Activated CD4-positive, alpha-beta T cell treated with anti-CD3 and anti-CD28 coated beads, Interleukin-2, amount 10 ng/mL, durations not matched to agents 24 days and 14 days (primary cell): Measurements from ENCODE around the gene KCNK16. TPM values are rescaled to one million over a fixed set of nuclear protein-coding genes. Genes with fewer than 3 reads are reported as not detected.

Source experiments
- DNase-seq: peaks from one replicate; pipeline ENCODE4 v3.0.0; 2022
- H3K27ac Mint-ChIP-seq: one replicate; pipeline ENCODE4 v1.8.0; 2022; ENCODE audit warnings: mild to moderate bottlenecking, mixed read lengths
- H3K27me3 Mint-ChIP-seq: one replicate; pipeline ENCODE4 v1.8.0; 2022; ENCODE audit warnings: mixed read lengths
- H3K36me3 Mint-ChIP-seq: one replicate; pipeline ENCODE4 v1.8.0; 2022; ENCODE audit warnings: low read depth, mild to moderate bottlenecking, mixed read lengths
- H3K4me1 Mint-ChIP-seq: one replicate; pipeline ENCODE4 v1.8.0; 2021; ENCODE audit warnings: mixed read lengths
- H3K4me3 Mint-ChIP-seq: one replicate; pipeline ENCODE4 v1.8.0; 2022; ENCODE audit warnings: mild to moderate bottlenecking, moderate library complexity, mixed read lengths
- H3K9me3 Mint-ChIP-seq: one replicate; pipeline ENCODE4 v1.8.0; 2021; ENCODE audit warnings: mixed read lengths
- intact Hi-C: fragments of 100-400 bp; cut with micrococcal nuclease; formaldehyde crosslinking; loops from one replicate; pipeline ENCODE4 v1.15.1; 2023
- total RNA-seq: library from RNA; stranded (reverse); gene quantifications from 2 replicates; pipeline ENCODE4 v1.2.3, GENCODE V29; 2022

KCNK16 gene
- not detected in 2 replicates for total RNA-seq

- H3K4me1 Mint-ChIP-seq: no peaks in the 10 kb centered on the region
- H3K9me3 Mint-ChIP-seq: no peaks in the 10 kb centered on the region
- H3K4me3 Mint-ChIP-seq: no peak within 1 kb of the TSS
- no peak for DNase-seq
- H3K36me3 Mint-ChIP-seq: no peaks in the 10 kb centered on the region
- H3K27me3 Mint-ChIP-seq: peaks cover 20% of the 10 kb centered on the region
- H3K27ac Mint-ChIP-seq: no peak within 1 kb of the TSS
- intact Hi-C loops: no loop called here
Observed at GRCh38 chr6:39322306-39322850, at the start of gene KCNK16. Gene KCNK16 (minus strand): TSS chr6:39322702. CDS start chr6:39322540, 162 bp downstream.

GRCh38 chr6:39370390-39370789 is 47.9 kb upstream of the KCNK16 start:
- intact Hi-C loops: no loop called here
- H3K36me3 Mint-ChIP-seq: no peaks in the 10 kb centered on the region
- no peak overlapping the region for H3K27ac Mint-ChIP-seq
- H3K9me3 Mint-ChIP-seq: no peaks in the 10 kb centered on the region
- H3K4me1 Mint-ChIP-seq: no peaks in the 10 kb centered on the region
- DNase-seq: no peak
- H3K27me3 Mint-ChIP-seq: peaks cover 10% of the 10 kb centered on the region
- H3K4me3 Mint-ChIP-seq: no peak overlapping the region

GRCh38 chr6:39369987-39370386 is 47.5 kb upstream of the KCNK16 start:
- Mint-ChIP-seq H3K27ac (no peak overlapping the region), H3K36me3 (no peaks in the 10 kb centered on the region), H3K27me3 (peaks cover 8% of the 10 kb centered on the region), H3K4me3 (no peak overlapping the region), H3K4me1 (no peaks in the 10 kb centered on the region), H3K9me3 (no peaks in the 10 kb centered on the region)
- DNase-seq: no peak
- intact Hi-C loops: loop anchor here (10.0 kb wide), 1 partner anchor 505 kb away; no protein-coding TSS in a partner anchor

GRCh38 chr6:39367700-39368099 is 45.2 kb upstream of the KCNK16 start:
- H3K4me1 Mint-ChIP-seq: no peaks in the 10 kb centered on the region
- H3K27me3 Mint-ChIP-seq: peaks cover 4% of the 10 kb centered on the region
- no peak overlapping the region for H3K27ac Mint-ChIP-seq
- no peaks in the 10 kb centered on the region for H3K9me3 Mint-ChIP-seq
- intact Hi-C loops: loop anchor here (10.0 kb wide), 1 partner anchor 507 kb away; no protein-coding TSS in a partner anchor
- DNase-seq: no peak
- H3K4me3 Mint-ChIP-seq: no peak overlapping the region
- H3K36me3 Mint-ChIP-seq: no peaks in the 10 kb centered on the region

GRCh38 chr6:39366931-39367618 is 44.6 kb upstream of the KCNK16 start:
- H3K4me1 Mint-ChIP-seq: no peaks in the 10 kb centered on the region
- no peak overlapping the region for H3K4me3 Mint-ChIP-seq
- H3K27ac Mint-ChIP-seq: no peak overlapping the region
- H3K36me3 Mint-ChIP-seq: no peaks in the 10 kb centered on the region
- H3K27me3 Mint-ChIP-seq: peaks cover 3% of the 10 kb centered on the region
- DNase-seq: no peak
- no peaks in the 10 kb centered on the region for H3K9me3 Mint-ChIP-seq
- intact Hi-C loops: loop anchor here (10.0 kb wide), 1 partner anchor 508 kb away; no protein-coding TSS in a partner anchor

GRCh38 chr6:39365281-39366074 is 43.0 kb upstream of the KCNK16 start:
- intact Hi-C loops: loop anchor here (10.0 kb wide), 1 partner anchor 509 kb away; no protein-coding TSS in a partner anchor
- no peak for DNase-seq
- Mint-ChIP-seq H3K9me3 (no peaks in the 10 kb centered on the region), H3K4me3 (no peak overlapping the region), H3K27me3 (no peaks in the 10 kb centered on the region), H3K36me3 (no peaks in the 10 kb centered on the region), H3K4me1 (peaks cover 3% of the 10 kb centered on the region), H3K27ac (no peak overlapping the region)

- peaks cover 3% of the 10 kb centered on the region for H3K4me1 Mint-ChIP-seq
Observed at GRCh38 chr6:39363280-39363679, 40.8 kb upstream of the KCNK16 start.

GRCh38 chr6:39362487-39362865 is 40.0 kb upstream of the KCNK16 start:
- H3K27ac Mint-ChIP-seq: no peak overlapping the region
- intact Hi-C loops: loop anchor here (10.0 kb wide), 1 partner anchor 512 kb away; no protein-coding TSS in a partner anchor
- no peak overlapping the region for H3K4me3 Mint-ChIP-seq
- H3K36me3 Mint-ChIP-seq: no peaks in the 10 kb centered on the region
- no peak for DNase-seq
- H3K4me1 Mint-ChIP-seq: peaks cover 3% of the 10 kb centered on the region
- no peaks in the 10 kb centered on the region for H3K27me3 Mint-ChIP-seq
- no peaks in the 10 kb centered on the region for H3K9me3 Mint-ChIP-seq

More at GRCh38 chr6:39363280-39363679, 40.8 kb upstream of the KCNK16 start:
- Mint-ChIP-seq H3K36me3 (no peaks in the 10 kb centered on the region), H3K27me3 (no peaks in the 10 kb centered on the region), H3K9me3 (no peaks in the 10 kb centered on the region), H3K4me3 (no peak overlapping the region), H3K27ac (no peak overlapping the region)
- intact Hi-C loops: loop anchor here (10.0 kb wide), 1 partner anchor 512 kb away; no protein-coding TSS in a partner anchor
- no peak for DNase-seq

- DNase-seq: peak; percentile 83
- Mint-ChIP-seq H3K4me1 (peaks cover 3% of the 10 kb centered on the region), H3K27me3 (no peaks in the 10 kb centered on the region), H3K36me3 (no peaks in the 10 kb centered on the region), H3K9me3 (no peaks in the 10 kb centered on the region), H3K27ac (no peak overlapping the region), H3K4me3 (no peak overlapping the region)
- intact Hi-C loops: loop anchor here (10.0 kb wide), 1 partner anchor 513 kb away; no protein-coding TSS in a partner anchor
Observed at GRCh38 chr6:39361657-39362486, 39.4 kb upstream of the KCNK16 start.

GRCh38 chr6:39360378-39360777 is 37.9 kb upstream of the KCNK16 start:
- no peak for DNase-seq
- Mint-ChIP-seq H3K27ac (no peak overlapping the region), H3K4me1 (peaks cover 3% of the 10 kb centered on the region), H3K36me3 (no peaks in the 10 kb centered on the region), H3K9me3 (no peaks in the 10 kb centered on the region), H3K27me3 (no peaks in the 10 kb centered on the region), H3K4me3 (no peak overlapping the region)
- intact Hi-C loops: loop anchor here (10.0 kb wide), 1 partner anchor 514 kb away; no protein-coding TSS in a partner anchor

- intact Hi-C loops: loop anchor here (10.0 kb wide), 1 partner anchor 537 kb away; no protein-coding TSS in a partner anchor
- peaks cover 3% of the 10 kb centered on the region for H3K4me1 Mint-ChIP-seq
- H3K9me3 Mint-ChIP-seq: no peaks in the 10 kb centered on the region
- no peak for DNase-seq
- no peaks in the 10 kb centered on the region for H3K27me3 Mint-ChIP-seq
- no peak overlapping the region for H3K27ac Mint-ChIP-seq
- no peak overlapping the region for H3K4me3 Mint-ChIP-seq
- H3K36me3 Mint-ChIP-seq: no peaks in the 10 kb centered on the region
Observed at GRCh38 chr6:39357998-39358686, 35.6 kb upstream of the KCNK16 start.

GRCh38 chr6:39353698-39354315 is 31.3 kb upstream of the KCNK16 start:
- Mint-ChIP-seq H3K4me3 (no peak overlapping the region), H3K27ac (no peak overlapping the region), H3K27me3 (no peaks in the 10 kb centered on the region), H3K36me3 (no peaks in the 10 kb centered on the region), H3K4me1 (no peaks in the 10 kb centered on the region), H3K9me3 (no peaks in the 10 kb centered on the region)
- no peak for DNase-seq
- intact Hi-C loops: loop anchor here (10.0 kb wide), 1 partner anchor 541 kb away; no protein-coding TSS in a partner anchor
